ENCODE data around the gene GRIN1.

DNA sequence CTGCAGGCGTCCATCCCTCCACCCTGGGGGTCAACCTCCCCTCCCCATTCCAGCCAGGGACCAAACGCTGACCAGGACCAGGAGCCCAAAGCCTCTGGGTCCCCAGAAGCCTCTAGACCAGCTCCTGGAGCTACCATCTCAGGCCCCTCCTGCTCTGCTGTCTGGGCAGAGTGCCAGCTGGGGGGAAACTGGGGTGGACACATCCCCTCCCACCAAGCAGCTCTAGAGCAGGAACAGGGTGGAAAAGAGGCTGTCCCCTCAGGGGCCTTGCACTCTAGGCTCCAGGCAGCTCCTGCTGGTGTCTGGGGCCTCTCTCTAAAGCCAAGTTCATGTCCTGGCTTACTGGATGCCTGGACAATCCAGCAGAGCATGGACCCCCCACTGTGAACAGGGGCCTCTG is 53.9 kb downstream of the GRIN1 start:
- TF ChIP-seq CTCF (conservative IDR thresholded peaks at IDR 0.05; ENCODE audit: low read depth, low read length) (no peak), EZH2 (IDR thresholded peaks at IDR 0.05; ENCODE audit: borderline replicate concordance, low read depth, low read length, poor library complexity, severe bottlenecking) (no peak)

All from A673 (cell line).